HG03045 (cell line): Measurements from ENCODE around the gene RABL2B.

Experiments
- ATAC-seq: cut with Tn5 transposase; IDR thresholded peaks from one replicate; pipeline ENCODE4 v1.9.1; 2021; ENCODE audit warnings: mild to moderate bottlenecking, moderate library complexity; ENCODE audit not compliant: unreplicated experiment

The RABL2B gene

DNA sequence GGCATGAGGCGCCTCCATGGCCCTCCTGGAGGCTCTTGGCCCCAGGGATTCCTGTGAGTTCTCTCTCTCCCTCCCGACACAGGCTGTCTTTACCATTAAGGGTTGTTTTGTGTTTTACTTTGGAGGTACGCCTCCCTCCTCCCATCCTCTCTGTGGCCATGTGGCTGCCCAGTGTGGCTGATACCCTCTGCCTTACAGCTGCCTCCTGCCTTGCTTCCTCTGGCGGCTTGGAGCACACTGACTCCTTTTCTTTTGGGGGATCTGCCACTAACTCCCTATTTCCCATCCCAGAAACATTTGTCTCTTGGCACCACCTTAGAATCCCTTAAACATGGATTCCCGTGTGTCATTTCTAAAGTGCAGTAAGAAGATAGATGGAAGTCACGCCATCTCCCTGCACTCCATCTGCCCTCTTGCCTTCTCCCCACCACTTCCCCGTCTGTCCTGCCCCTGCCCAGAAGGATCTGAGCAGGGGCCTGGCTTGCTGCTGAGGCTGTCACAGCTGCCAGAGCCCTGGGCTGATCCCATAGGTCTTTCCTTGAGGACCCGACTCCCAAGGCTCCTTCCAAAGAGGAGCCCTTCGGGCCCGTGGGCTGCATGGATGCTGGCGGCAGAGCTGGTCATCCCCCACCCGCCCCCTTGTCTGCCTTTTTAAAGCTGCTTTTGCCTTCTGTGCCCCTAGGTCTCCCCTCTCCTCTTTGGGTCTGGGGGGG is 60.6 kb downstream of the RABL2B start:
- ATAC-seq, result no peak

DNA sequence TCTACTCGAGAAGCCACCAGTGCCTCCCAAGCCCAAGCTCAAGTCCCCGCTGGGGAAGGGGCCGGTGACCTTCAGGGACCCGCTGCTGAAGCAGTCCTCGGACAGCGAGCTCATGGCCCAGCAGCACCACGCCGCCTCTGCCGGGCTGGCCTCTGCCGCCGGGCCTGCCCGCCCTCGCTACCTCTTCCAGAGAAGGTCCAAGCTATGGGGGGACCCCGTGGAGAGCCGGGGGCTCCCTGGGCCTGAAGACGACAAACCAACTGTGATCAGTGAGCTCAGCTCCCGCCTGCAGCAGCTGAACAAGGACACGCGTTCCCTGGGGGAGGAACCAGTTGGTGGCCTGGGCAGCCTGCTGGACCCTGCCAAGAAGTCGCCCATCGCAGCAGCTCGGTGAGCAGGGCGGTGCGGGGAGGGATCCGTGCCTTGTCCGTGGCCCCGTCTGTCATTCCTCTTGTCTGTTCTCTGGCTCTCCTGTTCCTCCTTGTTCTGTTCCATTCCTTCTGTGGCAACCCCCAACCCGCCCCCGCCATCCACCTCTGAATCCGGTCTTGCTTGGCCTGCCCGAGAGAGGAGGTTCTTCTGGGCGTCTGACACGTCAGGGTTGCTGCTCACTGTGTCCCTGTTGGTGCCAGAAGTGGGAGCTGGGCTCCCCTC is 61.3 kb downstream of the RABL2B start:
- no peak for ATAC-seq

DNA sequence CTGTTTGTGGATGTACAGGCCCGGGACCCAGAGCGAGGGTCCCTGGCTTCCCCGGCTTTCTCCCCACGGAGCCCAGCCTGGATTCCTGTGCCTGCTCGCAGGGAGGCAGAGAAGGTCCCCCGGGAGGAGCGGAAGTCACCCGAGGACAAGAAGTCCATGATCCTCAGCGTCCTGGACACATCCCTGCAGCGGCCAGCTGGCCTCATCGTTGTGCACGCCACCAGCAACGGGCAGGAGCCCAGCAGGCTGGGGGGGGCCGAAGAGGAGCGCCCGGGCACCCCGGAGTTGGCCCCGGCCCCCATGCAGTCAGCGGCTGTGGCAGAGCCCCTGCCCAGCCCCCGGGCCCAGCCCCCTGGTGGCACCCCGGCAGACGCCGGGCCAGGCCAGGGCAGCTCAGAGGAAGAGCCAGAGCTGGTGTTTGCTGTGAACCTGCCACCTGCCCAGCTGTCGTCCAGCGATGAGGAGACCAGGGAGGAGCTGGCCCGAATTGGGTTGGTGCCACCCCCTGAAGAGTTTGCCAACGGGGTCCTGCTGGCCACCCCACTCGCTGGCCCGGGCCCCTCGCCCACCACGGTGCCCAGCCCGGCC is 62.1 kb downstream of the RABL2B start:
- ATAC-seq, result no peak

DNA sequence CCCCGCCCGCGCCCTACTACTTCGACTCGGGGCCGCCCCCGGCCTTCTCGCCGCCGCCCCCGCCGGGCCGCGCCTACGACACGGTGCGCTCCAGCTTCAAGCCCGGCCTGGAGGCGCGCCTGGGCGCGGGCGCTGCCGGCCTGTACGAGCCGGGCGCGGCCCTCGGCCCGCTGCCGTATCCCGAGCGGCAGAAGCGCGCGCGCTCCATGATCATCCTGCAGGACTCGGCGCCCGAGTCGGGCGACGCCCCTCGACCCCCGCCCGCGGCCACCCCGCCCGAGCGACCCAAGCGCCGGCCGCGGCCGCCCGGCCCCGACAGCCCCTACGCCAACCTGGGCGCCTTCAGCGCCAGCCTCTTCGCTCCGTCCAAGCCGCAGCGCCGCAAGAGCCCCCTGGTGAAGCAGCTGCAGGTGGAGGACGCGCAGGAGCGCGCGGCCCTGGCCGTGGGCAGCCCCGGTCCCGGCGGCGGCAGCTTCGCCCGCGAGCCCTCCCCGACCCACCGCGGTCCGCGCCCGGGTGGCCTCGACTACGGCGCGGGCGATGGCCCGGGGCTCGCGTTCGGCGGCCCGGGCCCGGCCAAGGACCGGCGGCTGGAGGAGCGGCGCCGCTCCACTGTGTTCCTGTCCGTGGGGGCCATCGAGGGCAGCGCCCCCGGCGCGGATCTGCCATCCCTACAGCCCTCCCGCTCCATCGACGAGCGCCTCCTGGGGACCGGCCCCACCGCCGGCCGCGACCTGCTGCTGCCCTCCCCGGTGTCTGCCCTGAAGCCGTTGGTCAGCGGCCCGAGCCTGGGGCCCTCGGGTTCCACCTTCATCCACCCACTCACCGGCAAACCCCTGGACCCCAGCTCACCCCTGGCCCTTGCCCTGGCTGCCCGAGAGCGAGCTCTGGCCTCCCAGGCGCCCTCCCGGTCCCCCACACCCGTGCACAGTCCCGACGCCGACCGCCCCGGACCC is 62.9 kb downstream of the RABL2B start:
- no peak for ATAC-seq

DNA sequence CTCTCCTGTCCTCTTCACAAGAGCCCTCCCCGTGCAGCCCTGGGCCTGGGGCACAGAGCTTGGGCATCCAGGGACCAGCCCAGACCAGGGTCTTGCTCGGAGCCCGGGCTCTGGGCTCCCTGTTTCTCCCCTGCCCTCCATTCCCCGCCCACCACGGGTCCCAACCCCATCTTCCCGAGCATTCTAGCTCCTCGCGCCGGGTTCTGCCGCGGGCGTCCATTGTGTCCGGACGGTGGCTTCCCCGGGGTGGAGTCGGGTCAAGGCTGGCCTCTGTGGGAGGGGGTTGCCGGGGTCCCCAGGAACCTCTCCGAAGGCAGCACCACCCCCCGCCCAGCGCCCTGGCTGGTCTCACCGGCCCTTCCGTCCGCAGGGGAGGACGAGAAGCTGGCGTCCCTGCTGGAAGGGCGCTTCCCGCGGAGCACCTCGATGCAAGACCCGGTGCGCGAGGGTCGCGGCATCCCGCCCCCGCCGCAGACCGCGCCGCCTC is 63.6 kb downstream of the RABL2B start:
- no peak for ATAC-seq

DNA sequence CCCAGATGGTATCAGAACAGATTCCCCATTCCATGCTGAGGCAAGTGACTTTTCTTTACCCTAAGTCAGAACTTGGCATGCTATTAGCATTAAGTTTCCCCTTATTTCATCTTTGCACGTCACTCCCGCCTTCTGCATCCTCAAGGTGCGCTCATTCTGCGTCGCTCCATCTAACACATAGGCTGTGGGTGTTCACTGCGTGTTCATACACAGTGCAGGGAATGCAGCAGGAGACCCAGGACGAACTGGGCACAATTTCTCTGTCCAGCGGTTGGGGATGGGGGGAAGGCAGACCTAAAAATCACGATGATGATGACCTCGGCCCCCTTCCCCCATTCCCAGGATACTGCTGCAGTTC is 65.1 kb downstream of the RABL2B start:
- no peak for ATAC-seq

DNA sequence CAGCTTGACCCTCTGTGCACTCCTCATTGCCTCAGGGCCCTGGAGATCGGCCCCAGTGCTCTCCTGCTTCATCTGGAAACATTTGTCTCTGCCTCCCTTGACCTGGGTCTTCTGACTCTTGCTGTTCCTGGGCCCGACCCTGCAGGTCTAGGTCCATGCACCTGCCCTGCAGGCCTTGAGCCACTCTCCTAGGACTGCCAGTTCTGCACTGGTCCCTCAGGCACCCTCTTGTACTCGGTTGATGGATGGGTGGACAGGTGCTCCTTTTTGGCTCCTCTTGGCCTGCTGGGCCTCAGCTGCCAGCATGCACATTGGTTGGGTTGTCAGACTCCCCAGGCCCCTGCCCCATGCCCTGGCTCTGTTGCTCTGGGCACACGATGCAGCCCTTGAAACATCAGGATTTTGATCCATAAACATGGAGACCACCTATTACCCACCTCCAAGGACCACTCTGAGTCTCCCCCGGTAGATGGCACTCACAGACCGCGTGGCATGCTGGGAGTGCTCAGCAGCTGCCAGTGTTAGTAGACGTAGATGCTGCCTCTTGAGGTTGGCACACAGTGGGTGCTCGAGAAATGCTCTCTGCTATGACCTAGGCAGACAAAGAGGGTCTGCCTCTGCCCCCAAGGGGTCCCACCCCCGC is 65.6 kb downstream of the RABL2B start:
- no peak for ATAC-seq
